ENCODE data around the gene ARID3C. TPM values are rescaled to one million over a fixed set of nuclear protein-coding genes. Genes with fewer than 3 reads are reported as not detected.

ARID3C gene
- total and polyA plus RNA-seq, 10 of the 15 experiments (the other 5 are each of a cell fraction or from before 2014, with no cell fraction given), result not detected

DNA sequence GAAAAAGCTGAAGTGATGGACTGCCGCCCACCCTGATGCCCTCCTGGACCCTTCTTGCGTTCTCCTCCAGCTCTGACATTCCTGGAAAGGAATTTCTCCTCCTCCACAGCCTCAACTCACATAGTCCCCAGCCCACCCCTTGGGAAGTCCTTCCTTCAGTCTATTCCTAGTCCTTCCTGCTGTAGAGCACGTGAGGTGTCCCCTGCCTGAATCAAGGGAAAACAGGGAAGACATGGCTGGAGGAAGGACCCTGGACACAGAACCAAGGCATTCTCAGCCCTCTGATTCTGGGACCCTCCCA lies 3.7 kb downstream of the ARID3C start (continued):
- TF ChIP-seq, protein P1, sequence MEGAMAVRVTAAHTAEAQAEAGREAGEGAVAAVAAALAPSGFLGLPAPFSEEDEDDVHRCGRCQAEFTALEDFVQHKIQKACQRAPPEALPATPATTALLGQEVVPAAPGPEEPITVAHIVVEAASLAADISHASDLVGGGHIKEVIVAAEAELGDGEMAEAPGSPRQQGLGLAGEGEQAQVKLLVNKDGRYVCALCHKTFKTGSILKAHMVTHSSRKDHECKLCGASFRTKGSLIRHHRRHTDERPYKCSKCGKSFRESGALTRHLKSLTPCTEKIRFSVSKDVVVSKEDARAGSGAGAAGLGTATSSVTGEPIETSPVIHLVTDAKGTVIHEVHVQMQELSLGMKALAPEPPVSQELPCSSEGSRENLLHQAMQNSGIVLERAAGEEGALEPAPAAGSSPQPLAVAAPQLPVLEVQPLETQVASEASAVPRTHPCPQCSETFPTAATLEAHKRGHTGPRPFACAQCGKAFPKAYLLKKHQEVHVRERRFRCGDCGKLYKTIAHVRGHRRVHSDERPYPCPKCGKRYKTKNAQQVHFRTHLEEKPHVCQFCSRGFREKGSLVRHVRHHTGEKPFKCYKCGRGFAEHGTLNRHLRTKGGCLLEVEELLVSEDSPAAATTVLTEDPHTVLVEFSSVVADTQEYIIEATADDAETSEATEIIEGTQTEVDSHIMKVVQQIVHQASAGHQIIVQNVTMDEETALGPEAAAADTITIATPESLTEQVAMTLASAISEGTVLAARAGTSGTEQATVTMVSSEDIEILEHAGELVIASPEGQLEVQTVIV (IDR thresholded peaks at IDR 0.05; ENCODE audit: borderline replicate concordance, partially characterized antibody), result no peak
- no peak for TF ChIP-seq SMAD1 (IDR thresholded peaks at IDR 0.05; ENCODE audit: low read depth, partially characterized antibody)

GRCh38 chr9:34624475-34625185 lies 4.2 kb downstream of the ARID3C start:
- intact Hi-C loops (cut with micrococcal nuclease; ENCODE audit: unreplicated experiment), result no loop called here
- Histone ChIP-seq H3K27ac (ENCODE audit: control insufficient read depth, insufficient read depth) (no peak overlapping the region), H3K79me2 (ENCODE audit: control insufficient read depth, insufficient read depth, low read length) (no peaks in the 10 kb centered on the region), H3K4me1 (ENCODE audit: control insufficient read depth, insufficient read depth, low read length) (peaks cover 4% of the 10 kb centered on the region; the same call in 1 of the 2 replicates), H3K36me3 (ENCODE audit: control insufficient read depth in 2 of 2, insufficient read depth in 2 of 2, low read length in 1 of 2) (no peaks in the 10 kb centered on the region), H3K9ac (ENCODE audit: control insufficient read depth, insufficient read depth, low read length) (no peak overlapping the region), H3K27me3 (replicated peaks in 1 of 2; ENCODE audit: control insufficient read depth in 2 of 2, insufficient read depth in 2 of 2, low read length in 1 of 2) (peaks cover 12 to 25% of the 10 kb centered on the region in 2 experiments), H4K20me1 (ENCODE audit: control insufficient read depth, insufficient read depth) (no peaks in the 10 kb centered on the region; the same call in 1 of the 2 replicates), H3K9me3 (replicated peaks; ENCODE audit: control insufficient read depth, insufficient read depth, low read length) (no peaks in the 10 kb centered on the region; the same call in 2 of the 3 replicates), H3K4me2 (ENCODE audit: control insufficient read depth, insufficient read depth) (no peak overlapping the region), H3K4me3 (no peak overlapping the region), H2AFZ (ENCODE audit: control insufficient read depth, low read depth, low read length) (no peak overlapping the region)
- ChIA-PET SMC1A (ENCODE audit: uncharacterized antibody, unreplicated experiment) (interaction anchor here (0.8 to 1.0 kb wide), 2 partner anchors 9 to 20 kb away, joined by 3 to 4 read pairs; no protein-coding TSS in a partner anchor), RAD21 (ENCODE audit: unreplicated experiment) (interaction anchor here (1.4 kb wide), 1 partner anchor 18 kb away, joined by 3 read pairs; no protein-coding TSS in a partner anchor), CTCF (interaction anchor here (1.0 to 1.8 kb wide), 4 partner anchors 10 to 221 kb away, joined by 3 to 11 read pairs (median 3); no protein-coding TSS in a partner anchor), POLR2A (interaction anchor here (1.5 kb wide), 1 partner anchor 13 kb away, joined by 3 read pairs; the partner anchor contains the start of gene SIGMAR1)
- DNase-seq (ENCODE audit: low read depth, low spot score), result no peak
- in situ Hi-C loops (cut with MboI), result no loop called here
- no peak for FAIRE-seq
- no TSS peak for BruUV-seq (replicated peaks)
- no peak for ATAC-seq
- TF ChIP-seq PKNOX1 (IDR thresholded peaks at IDR 0.05), result no peak
- no peak for TF ChIP-seq MTA3 (IDR thresholded peaks at IDR 0.05; ENCODE audit: borderline replicate concordance, low read length)
- TF ChIP-seq ZBED1 (IDR thresholded peaks at IDR 0.05; ENCODE audit: borderline replicate concordance), result no peak
- TF ChIP-seq YBX1 (IDR thresholded peaks at IDR 0.05), result no peak
- TF ChIP-seq, protein P2, sequence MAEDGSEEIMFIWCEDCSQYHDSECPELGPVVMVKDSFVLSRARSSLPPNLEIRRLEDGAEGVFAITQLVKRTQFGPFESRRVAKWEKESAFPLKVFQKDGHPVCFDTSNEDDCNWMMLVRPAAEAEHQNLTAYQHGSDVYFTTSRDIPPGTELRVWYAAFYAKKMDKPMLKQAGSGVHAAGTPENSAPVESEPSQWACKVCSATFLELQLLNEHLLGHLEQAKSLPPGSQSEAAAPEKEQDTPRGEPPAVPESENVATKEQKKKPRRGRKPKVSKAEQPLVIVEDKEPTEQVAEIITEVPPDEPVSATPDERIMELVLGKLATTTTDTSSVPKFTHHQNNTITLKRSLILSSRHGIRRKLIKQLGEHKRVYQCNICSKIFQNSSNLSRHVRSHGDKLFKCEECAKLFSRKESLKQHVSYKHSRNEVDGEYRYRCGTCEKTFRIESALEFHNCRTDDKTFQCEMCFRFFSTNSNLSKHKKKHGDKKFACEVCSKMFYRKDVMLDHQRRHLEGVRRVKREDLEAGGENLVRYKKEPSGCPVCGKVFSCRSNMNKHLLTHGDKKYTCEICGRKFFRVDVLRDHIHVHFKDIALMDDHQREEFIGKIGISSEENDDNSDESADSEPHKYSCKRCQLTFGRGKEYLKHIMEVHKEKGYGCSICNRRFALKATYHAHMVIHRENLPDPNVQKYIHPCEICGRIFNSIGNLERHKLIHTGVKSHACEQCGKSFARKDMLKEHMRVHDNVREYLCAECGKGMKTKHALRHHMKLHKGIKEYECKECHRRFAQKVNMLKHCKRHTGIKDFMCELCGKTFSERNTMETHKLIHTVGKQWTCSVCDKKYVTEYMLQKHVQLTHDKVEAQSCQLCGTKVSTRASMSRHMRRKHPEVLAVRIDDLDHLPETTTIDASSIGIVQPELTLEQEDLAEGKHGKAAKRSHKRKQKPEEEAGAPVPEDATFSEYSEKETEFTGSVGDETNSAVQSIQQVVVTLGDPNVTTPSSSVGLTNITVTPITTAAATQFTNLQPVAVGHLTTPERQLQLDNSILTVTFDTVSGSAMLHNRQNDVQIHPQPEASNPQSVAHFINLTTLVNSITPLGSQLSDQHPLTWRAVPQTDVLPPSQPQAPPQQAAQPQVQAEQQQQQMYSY (CRISPR knock-in tag; IDR thresholded peaks at IDR 0.05), result no peak
- 26% methylated on average over 37 of the region's 39 CpGs for WGBS (ENCODE audit: insufficient coverage, insufficient replicate concordance, low lambda C conversion rate, missing lambda C conversion rate)
